Left forelimb (tissue), 1 donor: Measurements from ENCODE around the gene ZNF507.
"Not testable (repeated sequence)": the region's sequence is repeated elsewhere in the genome, so short reads cannot be mapped to it uniquely, and the experiment has no call there.

Experiments used
- DNase-seq: peaks from one replicate; pipeline ENCODE4 v3.0.0-alpha.2; 2018; ENCODE audit warnings: low spot score

Gene ZNF507

GRCh38 chr19:32415246-32415645 is 69.8 kb downstream of the ZNF507 start:
- DNase-seq, result no peak

- DNase-seq, result no peak
Measured at GRCh38 chr19:32415669-32416068, 70.3 kb downstream of the ZNF507 start.

- DNase-seq, result no peak
Measured at GRCh38 chr19:32416749-32417456, 71.5 kb downstream of the ZNF507 start.

- no peak for DNase-seq
Measured at GRCh38 chr19:32418155-32418554, 72.7 kb downstream of the ZNF507 start.

GRCh38 chr19:32421589-32422361 is 76.4 kb downstream of the ZNF507 start:
- no peak for DNase-seq

- no peak for DNase-seq
Measured at GRCh38 chr19:32422435-32422834, 77.0 kb downstream of the ZNF507 start.

- not testable (repeated sequence) for DNase-seq
Measured at GRCh38 chr19:32423944-32424343, 78.5 kb downstream of the ZNF507 start.

GRCh38 chr19:32427536-32427935 is 82.1 kb downstream of the ZNF507 start:
- DNase-seq, result no peak

- no peak for DNase-seq
Measured at GRCh38 chr19:32436692-32437091, 91.3 kb downstream of the ZNF507 start.

GRCh38 chr19:32437096-32437495 is 91.7 kb downstream of the ZNF507 start:
- DNase-seq, result no peak
